Diencephalon (tissue), 1 donor: ENCODE results near the gene KNL1. TPM values are rescaled to one million over a fixed set of nuclear protein-coding genes. Genes with fewer than 3 reads are reported as not detected.

Experiments
- small RNA-seq: library from RNA; depleted of rRNA; stranded (forward); fragments of <200 nt; gene quantifications from one replicate; pipeline ENCODE3, GENCODE V24; 2014
- total RNA-seq: library from RNA; depleted of rRNA; stranded (reverse); fragments of >200 nt; gene quantifications from one replicate; pipeline ENCODE4 v1.2.3, GENCODE V29; 2014

KNL1 gene
- total RNA-seq = 12.0 TPM

GRCh38 chr15:40593588-40594428, at the start of gene KNL1:
Gene KNL1, plus strand, starts transcription at chr15:40594249. Its CDS starts 8,683 bp downstream, at chr15:40602932.

GRCh38 chr15:40564591-40565332, 29.3 kb upstream of the KNL1 start, which contains the start of gene CCDC32:
Gene CCDC32, minus strand, starts transcription at chr15:40565042. Its CDS starts 2,027 bp downstream, at chr15:40563015.

GRCh38 chr15:40569129-40569953, 24.7 kb upstream of the KNL1 start, which contains the start of gene RPUSD2:
Gene RPUSD2, plus strand, starts transcription at chr15:40569299. Its CDS starts 39 bp downstream, at chr15:40569338.

GRCh38 chr15:40694688-40695468, 100.8 kb downstream of the KNL1 start, which contains the start of gene RAD51:
Gene RAD51, plus strand, starts transcription at chr15:40695174. Its CDS starts 3,585 bp downstream, at chr15:40698759.

Small RNAs within 50 kb of the gene (small RNA-seq; reads per million reads assigned to genes)
- gene RF00017 (not detected), gene RN7SL376P (not detected)

Other genes with a start within 250 kb of the KNL1 start
- gene PHGR1, start 243.2 kb upstream of the KNL1 start, total RNA-seq = not detected
- 18.0 TPM for gene DISP2, start 236.0 kb upstream of the KNL1 start, total RNA-seq
- gene KNSTRN, start 211.5 kb upstream of the KNL1 start, total RNA-seq = 25.6 TPM
- 37.1 TPM for gene IVD, start 188.5 kb upstream of the KNL1 start, total RNA-seq
- gene BAHD1, start 153.3 kb upstream of the KNL1 start, total RNA-seq = 7.4 TPM
- gene CHST14, start 123.3 kb upstream of the KNL1 start, total RNA-seq = 1.8 TPM
- gene CCDC32, start 29.2 kb upstream of the KNL1 start, total RNA-seq = 25.1 TPM
- 11.8 TPM for gene RPUSD2, start 24.9 kb upstream of the KNL1 start, total RNA-seq
- 1.8 TPM for gene RAD51, start 100.9 kb downstream of the KNL1 start, total RNA-seq
- gene RMDN3, start 161.0 kb downstream of the KNL1 start, total RNA-seq = 21.2 TPM
- gene GCHFR, start 169.8 kb downstream of the KNL1 start, total RNA-seq = 18.0 TPM
- gene C15orf62, start 175.7 kb downstream of the KNL1 start, total RNA-seq = 0.46 TPM
- 22.4 TPM for gene ZFYVE19, start 212.8 kb downstream of the KNL1 start, total RNA-seq
- 12.9 TPM for gene DNAJC17, start 213.2 kb downstream of the KNL1 start, total RNA-seq
- not detected for gene PPP1R14D, start 234.5 kb downstream of the KNL1 start, total RNA-seq
- gene SPINT1, start 249.8 kb downstream of the KNL1 start, total RNA-seq = 6.9 TPM